Panc1 (cell line): Measurements from ENCODE around the gene HLA-DMB. TPM values are rescaled to one million over a fixed set of nuclear protein-coding genes. Genes with fewer than 3 reads are reported as not detected.

Experiments used
- ATAC-seq: fragments of 200-7000 bp; cut with Tn5 transposase; 2 replicates; pipeline ENCODE4 v1.9.1; 2020; ENCODE audit warnings: mild to moderate bottlenecking, moderate library complexity
- BruUV-seq: library from RNA; stranded (reverse); fragments of 400-500 nt; replicated peaks from 2 replicates; lab custom pipeline; 2021; lab: Mats Ljungman, UMichigan
- CTCF ChIA-PET: fragments of 300-600 bp; sonication (Branson Sonifier 250); formaldehyde crosslinking; loops from one replicate; lab custom pipeline; 2022; ENCODE audit warnings: antibody characterized with exemption; lab: Charles Lee
- POLR2A ChIA-PET: fragments of 300-600 bp; sonication (Branson Sonifier 250); formaldehyde crosslinking; loops from one replicate; lab custom pipeline; 2022; ENCODE audit warnings: antibody characterized with exemption; lab: Charles Lee
- DNase-seq: peaks from one replicate; pipeline ENCODE4 v3.0.0-alpha.2; 2010; ENCODE audit warnings: low read depth, low spot score
- H3K27ac ChIP-seq: 2 replicates; pipeline ENCODE4 v1.5.1; 2011; ENCODE audit warnings: mild to moderate bottlenecking, low read length, inconsistent platforms
- H3K27me3 ChIP-seq: fragments of 200-500 bp; sonication (Bioruptor generic); 2 replicates; pipeline ENCODE4 v1.6.0; 2014; ENCODE audit warnings: low read length, inconsistent platforms; ENCODE audit not compliant: control insufficient read depth, insufficient read depth
- H3K36me3 ChIP-seq: fragments of 200-500 bp; sonication (Bioruptor generic); 2 replicates; pipeline ENCODE4 v1.5.1; 2014; ENCODE audit warnings: inconsistent platforms, mild to moderate bottlenecking, low read length, moderate library complexity; ENCODE audit not compliant: control insufficient read depth, insufficient read depth
- H3K4me1 ChIP-seq: 2 replicates; pipeline ENCODE4 v1.5.1; 2011; ENCODE audit warnings: inconsistent platforms, mild to moderate bottlenecking, low read length, moderate library complexity; ENCODE audit not compliant: control insufficient read depth, insufficient read depth
- H3K4me3 ChIP-seq, 2 experiments: 2 replicates each; pipeline ENCODE4 v1.5.1; 2011 to 2012; ENCODE audit warnings: low read depth in 2 of 2, low read length in 2 of 2, mild to moderate bottlenecking in 2 of 2, inconsistent platforms in 1 of 2, moderate library complexity in 1 of 2
- H3K9me3 ChIP-seq: fragments of 200-500 bp; sonication (Bioruptor generic); 2 replicates; pipeline ENCODE4 v1.5.1; 2014; ENCODE audit warnings: low read depth, mild to moderate bottlenecking, inconsistent platforms, low read length, moderate library complexity; ENCODE audit not compliant: control insufficient read depth, insufficient read depth
- POLR2AphosphoS5 ChIP-seq: IDR thresholded peaks from 2 replicates; pipeline ENCODE4 v1.6.1; 2012; ENCODE audit warnings: mild to moderate bottlenecking, low read depth, low read length, moderate library complexity
- SIN3A ChIP-seq: IDR thresholded peaks from 2 replicates; pipeline ENCODE4 v1.6.1; 2012; ENCODE audit warnings: low read depth, mild to moderate bottlenecking, low read length, moderate library complexity, borderline replicate concordance; ENCODE audit not compliant: insufficient read depth
- TCF7L2 ChIP-seq: IDR thresholded peaks from 2 replicates; pipeline ENCODE4 v1.6.1; 2011; ENCODE audit warnings: mild to moderate bottlenecking, low read depth, low read length, inconsistent platforms
- in situ Hi-C: cut with HindIII; loops from 2 replicates; pipeline ENCODE4 v1.10.0; 2016; ENCODE audit warnings: low sequenced_read_pairs, low pct_unique_long_range_greater_than_20kb
- intact Hi-C: fragments of 100-400 bp; cut with micrococcal nuclease; formaldehyde crosslinking; loops from one replicate; pipeline ENCODE4 v1.10.0; 2022; ENCODE audit not compliant: unreplicated experiment
- total RNA-seq: library from RNA; stranded (reverse); gene quantifications from one replicate; pipeline ENCODE4 v1.2.1, GENCODE V29; 2021; ENCODE audit not compliant: unreplicated experiment
- TF ChIP-seq, protein P1 (sequence below): fragments of 450-650 bp; IDR thresholded peaks from 2 replicates; pipeline ENCODE4 v1.5.1; 2017; ENCODE audit warnings: mild to moderate bottlenecking
- TF ChIP-seq, protein P2 (sequence below), 2 experiments: IDR thresholded peaks; 2 replicates each; pipeline ENCODE4 v1.6.1; 2011 to 2012; ENCODE audit warnings: low read depth in 2 of 2, control low read depth in 1 of 2, low read length in 1 of 2, mild to moderate bottlenecking in 1 of 2, moderate library complexity in 1 of 2; ENCODE audit not compliant: insufficient read depth in 1 of 2

Gene HLA-DMB
- total RNA-seq, 1 experiment from 2014 or later: 0.44 TPM

DNA sequence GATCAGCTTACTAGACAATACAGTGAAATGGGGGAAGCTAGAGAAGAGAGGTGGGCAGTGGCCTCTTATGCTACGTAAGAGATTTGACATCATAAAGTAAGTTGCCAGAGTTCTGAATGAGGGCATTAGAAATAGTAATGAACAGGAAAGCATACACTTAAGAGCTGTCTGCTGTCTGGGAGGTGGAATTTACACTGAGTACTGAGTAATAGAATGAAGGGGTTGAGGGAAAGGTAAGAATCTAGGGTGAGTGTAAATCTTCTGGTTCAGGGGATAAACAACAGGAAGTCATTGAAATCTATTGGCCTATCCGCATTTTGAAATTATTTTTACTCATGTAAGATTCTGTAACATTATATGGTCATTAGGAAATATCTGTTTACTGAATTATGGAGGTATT, 35.8 kb downstream of the HLA-DMB start:
- ChIA-PET CTCF (interaction anchor here (0.7 kb wide), 1 partner anchor 9 kb away, joined by 10 read pairs; no protein-coding TSS in a partner anchor), POLR2A (interaction anchor here (0.6 kb wide), 1 partner anchor 17 kb away, joined by 4 read pairs; no protein-coding TSS in a partner anchor)
- intact Hi-C loops (no loop called here), in situ Hi-C loops (no loop called here)
- no peaks in the 10 kb centered on the region for H3K9me3 ChIP-seq
- no peak for DNase-seq
- no peaks in the 10 kb centered on the region for H3K36me3 ChIP-seq
- no peak for ATAC-seq
- BruUV-seq: no TSS peak
- H3K4me1 ChIP-seq: no peaks in the 10 kb centered on the region
- H3K4me3 ChIP-seq: no peak overlapping the region
- H3K27me3 ChIP-seq: no peaks in the 10 kb centered on the region; the same call in 1 of the 2 replicates
- no peak overlapping the region for H3K27ac ChIP-seq
- TF ChIP-seq SIN3A: no peak
- TF ChIP-seq, protein P1, sequence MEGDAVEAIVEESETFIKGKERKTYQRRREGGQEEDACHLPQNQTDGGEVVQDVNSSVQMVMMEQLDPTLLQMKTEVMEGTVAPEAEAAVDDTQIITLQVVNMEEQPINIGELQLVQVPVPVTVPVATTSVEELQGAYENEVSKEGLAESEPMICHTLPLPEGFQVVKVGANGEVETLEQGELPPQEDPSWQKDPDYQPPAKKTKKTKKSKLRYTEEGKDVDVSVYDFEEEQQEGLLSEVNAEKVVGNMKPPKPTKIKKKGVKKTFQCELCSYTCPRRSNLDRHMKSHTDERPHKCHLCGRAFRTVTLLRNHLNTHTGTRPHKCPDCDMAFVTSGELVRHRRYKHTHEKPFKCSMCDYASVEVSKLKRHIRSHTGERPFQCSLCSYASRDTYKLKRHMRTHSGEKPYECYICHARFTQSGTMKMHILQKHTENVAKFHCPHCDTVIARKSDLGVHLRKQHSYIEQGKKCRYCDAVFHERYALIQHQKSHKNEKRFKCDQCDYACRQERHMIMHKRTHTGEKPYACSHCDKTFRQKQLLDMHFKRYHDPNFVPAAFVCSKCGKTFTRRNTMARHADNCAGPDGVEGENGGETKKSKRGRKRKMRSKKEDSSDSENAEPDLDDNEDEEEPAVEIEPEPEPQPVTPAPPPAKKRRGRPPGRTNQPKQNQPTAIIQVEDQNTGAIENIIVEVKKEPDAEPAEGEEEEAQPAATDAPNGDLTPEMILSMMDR: no peak
- TF ChIP-seq TCF7L2: no peak
- TF ChIP-seq, protein P2, sequence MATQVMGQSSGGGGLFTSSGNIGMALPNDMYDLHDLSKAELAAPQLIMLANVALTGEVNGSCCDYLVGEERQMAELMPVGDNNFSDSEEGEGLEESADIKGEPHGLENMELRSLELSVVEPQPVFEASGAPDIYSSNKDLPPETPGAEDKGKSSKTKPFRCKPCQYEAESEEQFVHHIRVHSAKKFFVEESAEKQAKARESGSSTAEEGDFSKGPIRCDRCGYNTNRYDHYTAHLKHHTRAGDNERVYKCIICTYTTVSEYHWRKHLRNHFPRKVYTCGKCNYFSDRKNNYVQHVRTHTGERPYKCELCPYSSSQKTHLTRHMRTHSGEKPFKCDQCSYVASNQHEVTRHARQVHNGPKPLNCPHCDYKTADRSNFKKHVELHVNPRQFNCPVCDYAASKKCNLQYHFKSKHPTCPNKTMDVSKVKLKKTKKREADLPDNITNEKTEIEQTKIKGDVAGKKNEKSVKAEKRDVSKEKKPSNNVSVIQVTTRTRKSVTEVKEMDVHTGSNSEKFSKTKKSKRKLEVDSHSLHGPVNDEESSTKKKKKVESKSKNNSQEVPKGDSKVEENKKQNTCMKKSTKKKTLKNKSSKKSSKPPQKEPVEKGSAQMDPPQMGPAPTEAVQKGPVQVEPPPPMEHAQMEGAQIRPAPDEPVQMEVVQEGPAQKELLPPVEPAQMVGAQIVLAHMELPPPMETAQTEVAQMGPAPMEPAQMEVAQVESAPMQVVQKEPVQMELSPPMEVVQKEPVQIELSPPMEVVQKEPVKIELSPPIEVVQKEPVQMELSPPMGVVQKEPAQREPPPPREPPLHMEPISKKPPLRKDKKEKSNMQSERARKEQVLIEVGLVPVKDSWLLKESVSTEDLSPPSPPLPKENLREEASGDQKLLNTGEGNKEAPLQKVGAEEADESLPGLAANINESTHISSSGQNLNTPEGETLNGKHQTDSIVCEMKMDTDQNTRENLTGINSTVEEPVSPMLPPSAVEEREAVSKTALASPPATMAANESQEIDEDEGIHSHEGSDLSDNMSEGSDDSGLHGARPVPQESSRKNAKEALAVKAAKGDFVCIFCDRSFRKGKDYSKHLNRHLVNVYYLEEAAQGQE (IDR thresholded peaks at IDR 0.05; ENCODE audit: insufficient read depth in 1 of 2, low read depth in 2 of 2, low read length in 1 of 2): no peak
- no peak for TF ChIP-seq POLR2AphosphoS5

DNA sequence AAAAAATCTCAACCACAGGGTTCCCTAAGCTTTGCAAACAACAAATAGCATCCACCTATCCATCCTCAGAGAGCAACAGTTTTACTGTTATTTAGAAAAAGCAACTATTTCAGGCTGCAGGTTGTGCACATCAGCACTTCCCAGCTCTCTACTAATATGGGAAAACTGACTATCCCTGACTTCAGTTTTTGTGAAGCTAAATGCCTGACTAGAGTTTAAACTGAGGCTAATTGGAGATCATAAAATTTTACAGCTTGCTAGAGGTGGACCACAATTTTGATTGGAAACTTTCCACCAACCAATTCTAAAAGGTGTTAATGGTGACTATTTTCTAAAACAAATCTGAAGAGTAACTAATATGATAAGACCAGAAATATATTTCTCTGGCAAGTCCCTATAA, 36.9 kb downstream of the HLA-DMB start:
- Histone ChIP-seq H3K4me3 (no peak overlapping the region), H3K36me3 (no peaks in the 10 kb centered on the region), H3K4me1 (no peaks in the 10 kb centered on the region), H3K27ac (no peak overlapping the region), H3K9me3 (no peaks in the 10 kb centered on the region), H3K27me3 (no peaks in the 10 kb centered on the region; the same call in 1 of the 2 replicates)
- no TSS peak for BruUV-seq
- TF ChIP-seq TCF7L2: no peak
- TF ChIP-seq, protein P2 (IDR thresholded peaks at IDR 0.05; ENCODE audit: insufficient read depth in 1 of 2, low read depth in 2 of 2, low read length in 1 of 2): no peak
- no peak for TF ChIP-seq SIN3A
- no peak for TF ChIP-seq POLR2AphosphoS5
- TF ChIP-seq, protein P1: no peak
- no peak for ATAC-seq
- CTCF ChIA-PET: no interaction called here
- intact Hi-C loops (no loop called here), in situ Hi-C loops (no loop called here)
- DNase-seq: no peak
- POLR2A ChIA-PET: interaction anchor here (0.6 kb wide), 1 partner anchor 58 kb away, joined by 6 read pairs; no protein-coding TSS in a partner anchor
